ENCODE results near the gene TSPAN33.

Gene TSPAN33

DNA sequence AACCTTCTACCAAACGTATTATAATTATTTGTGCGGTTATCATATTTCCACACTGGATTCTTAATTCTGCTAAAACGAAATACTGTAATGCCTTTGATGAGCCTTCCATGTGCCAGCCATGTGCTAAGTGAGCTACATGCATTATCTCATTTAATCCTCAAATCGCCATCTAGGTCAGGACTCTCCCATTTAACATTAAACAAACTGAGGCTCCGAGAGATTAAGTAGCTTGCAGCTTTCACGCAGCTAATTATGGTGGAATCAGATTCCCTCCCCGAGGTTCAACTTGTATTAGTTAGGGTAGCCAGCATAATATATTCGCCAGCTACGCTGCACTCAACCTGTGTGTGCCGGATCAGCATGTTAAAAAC lies 798 bp upstream of the TSPAN33 start:
- TF ChIP-seq ZFX (IDR thresholded peaks at IDR 0.05): no peak
- TF ChIP-seq, protein P1, sequence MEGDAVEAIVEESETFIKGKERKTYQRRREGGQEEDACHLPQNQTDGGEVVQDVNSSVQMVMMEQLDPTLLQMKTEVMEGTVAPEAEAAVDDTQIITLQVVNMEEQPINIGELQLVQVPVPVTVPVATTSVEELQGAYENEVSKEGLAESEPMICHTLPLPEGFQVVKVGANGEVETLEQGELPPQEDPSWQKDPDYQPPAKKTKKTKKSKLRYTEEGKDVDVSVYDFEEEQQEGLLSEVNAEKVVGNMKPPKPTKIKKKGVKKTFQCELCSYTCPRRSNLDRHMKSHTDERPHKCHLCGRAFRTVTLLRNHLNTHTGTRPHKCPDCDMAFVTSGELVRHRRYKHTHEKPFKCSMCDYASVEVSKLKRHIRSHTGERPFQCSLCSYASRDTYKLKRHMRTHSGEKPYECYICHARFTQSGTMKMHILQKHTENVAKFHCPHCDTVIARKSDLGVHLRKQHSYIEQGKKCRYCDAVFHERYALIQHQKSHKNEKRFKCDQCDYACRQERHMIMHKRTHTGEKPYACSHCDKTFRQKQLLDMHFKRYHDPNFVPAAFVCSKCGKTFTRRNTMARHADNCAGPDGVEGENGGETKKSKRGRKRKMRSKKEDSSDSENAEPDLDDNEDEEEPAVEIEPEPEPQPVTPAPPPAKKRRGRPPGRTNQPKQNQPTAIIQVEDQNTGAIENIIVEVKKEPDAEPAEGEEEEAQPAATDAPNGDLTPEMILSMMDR (conservative IDR thresholded peaks at IDR 0.05): no peak
- peak overlapping the region; percentile 50; the same call in 1 of the 2 replicates for H3K27ac ChIP-seq

DNA sequence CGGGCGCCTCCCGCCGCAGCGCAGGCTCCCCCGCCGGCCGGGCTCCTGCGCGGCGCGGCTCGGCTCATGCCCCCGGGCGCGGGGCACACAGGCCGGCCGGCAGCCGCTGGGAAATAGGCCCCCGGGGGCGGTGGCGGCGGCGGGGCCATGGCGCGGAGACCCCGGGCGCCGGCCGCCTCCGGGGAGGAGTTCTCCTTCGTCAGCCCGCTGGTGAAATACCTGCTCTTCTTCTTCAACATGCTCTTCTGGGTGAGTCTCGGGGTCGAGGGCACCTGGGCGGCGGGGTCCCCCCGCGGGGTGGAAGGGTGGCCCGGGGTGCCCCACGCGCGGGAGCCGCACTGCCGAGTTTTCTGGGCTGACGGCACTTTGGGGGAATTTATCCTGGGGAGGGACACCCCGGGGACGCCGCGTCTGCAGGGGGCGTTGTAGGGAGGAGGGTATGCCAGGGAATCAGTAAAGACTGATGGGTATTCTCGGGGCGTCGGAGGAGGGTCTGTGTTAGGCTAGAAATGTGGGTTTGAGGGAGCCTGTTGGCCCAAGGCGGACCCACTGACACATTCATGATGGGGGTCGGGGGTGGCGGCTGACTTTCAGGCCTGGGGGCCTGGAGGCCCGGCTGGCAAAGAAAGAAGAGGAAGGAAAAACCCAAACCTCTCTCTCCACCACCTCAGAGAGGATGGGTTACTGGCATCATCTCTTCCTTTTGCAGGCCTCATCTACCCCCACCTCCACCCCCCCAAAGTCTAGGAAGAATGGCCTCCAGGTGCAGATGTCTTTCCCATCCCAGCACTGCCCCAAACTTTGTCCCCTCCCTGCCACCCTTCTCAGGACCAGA lies 544 bp downstream of the TSPAN33 start:
- peak overlapping the region; percentile 50 for H3K27ac ChIP-seq
- TF ChIP-seq, protein P1 (conservative IDR thresholded peaks at IDR 0.05): no peak; the same call in 1 of the 2 replicates
- TF ChIP-seq ZFX (IDR thresholded peaks at IDR 0.05): peak; percentile 83; the same call in 1 of the 2 replicates

DNA sequence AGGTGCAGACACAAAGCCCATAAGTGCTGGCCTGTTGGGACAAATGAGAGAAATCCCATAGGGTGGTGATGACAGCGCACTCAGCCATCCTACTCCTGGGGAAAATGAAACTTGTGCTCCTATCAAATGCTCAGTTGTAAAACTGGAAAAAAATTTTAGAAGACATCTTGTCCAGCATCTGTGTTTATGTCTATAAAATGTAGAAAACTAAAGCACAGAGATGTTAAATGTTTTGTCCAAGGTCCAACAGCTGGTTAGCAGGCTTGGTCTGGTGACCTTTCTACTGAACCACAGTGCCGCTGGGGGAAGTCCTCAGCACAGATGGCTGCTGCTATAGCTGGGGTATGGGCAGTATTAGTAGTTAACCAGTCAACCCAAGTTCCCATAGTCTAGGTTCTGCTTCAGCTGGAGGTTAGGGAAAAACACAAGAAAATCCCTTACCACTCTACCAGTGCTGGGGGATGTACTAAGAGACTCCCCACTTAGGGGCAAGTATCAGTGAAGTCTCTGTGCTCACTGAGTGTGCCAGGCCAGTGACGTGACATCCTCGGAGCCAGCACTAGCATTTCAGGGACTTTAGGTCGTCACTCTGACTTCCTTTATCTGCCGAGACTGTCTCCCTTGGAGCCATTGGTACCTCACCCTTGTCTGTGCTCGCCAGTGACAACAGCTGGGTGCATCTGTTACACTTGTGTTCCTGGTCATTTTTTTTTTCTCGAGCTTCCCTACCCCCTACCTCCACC lies 1.9 kb downstream of the TSPAN33 start:
- no peak overlapping the region for H3K27ac ChIP-seq
- TF ChIP-seq, protein P1 (conservative IDR thresholded peaks at IDR 0.05): no peak
- no peak for TF ChIP-seq ZFX (IDR thresholded peaks at IDR 0.05)

DNA sequence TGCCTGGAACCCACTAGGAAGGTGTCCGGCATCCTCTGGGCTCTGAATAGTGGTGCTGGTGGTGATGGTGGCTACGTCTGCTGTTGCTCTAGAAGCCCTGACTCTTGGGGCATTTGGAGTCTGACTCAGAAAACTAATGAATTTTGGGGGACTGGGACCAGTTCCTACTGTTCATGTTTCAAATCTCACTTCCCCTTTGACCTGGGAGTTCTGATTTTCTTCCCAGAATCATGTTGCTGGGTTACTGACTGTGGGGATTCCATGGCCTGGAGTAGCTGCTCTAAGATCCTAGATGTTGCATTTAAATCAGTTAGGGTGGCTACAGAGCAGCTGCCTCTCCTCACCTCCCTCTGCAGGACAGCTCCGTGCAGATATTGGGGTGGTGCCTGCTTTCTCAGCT lies 3.2 kb downstream of the TSPAN33 start:
- no peak overlapping the region for H3K27ac ChIP-seq
- no peak for TF ChIP-seq ZFX (IDR thresholded peaks at IDR 0.05)
- TF ChIP-seq, protein P1 (conservative IDR thresholded peaks at IDR 0.05): no peak

DNA sequence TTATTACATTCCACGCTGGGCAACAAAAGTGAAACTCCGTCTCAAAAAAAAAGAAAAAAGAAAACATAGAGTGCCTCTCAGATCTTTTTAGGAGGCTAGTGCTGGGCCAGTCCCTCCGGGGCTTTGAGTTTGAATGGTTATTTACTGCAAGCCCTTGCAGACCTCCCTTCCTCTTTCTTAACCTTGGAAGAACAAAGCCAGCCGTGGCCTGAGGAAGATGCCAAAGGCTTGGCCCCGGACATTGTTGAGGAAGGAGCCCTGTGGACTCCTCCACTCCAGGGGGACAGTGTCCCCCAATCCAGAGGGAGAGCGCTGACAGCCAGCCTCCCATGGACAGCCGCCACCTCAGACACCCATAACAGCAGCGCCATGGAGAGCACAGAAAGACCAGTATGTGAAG lies 5.0 kb downstream of the TSPAN33 start:
- TF ChIP-seq, protein P1 (conservative IDR thresholded peaks at IDR 0.05): no peak
- TF ChIP-seq ZFX (IDR thresholded peaks at IDR 0.05): no peak
- no peak overlapping the region for H3K27ac ChIP-seq

DNA sequence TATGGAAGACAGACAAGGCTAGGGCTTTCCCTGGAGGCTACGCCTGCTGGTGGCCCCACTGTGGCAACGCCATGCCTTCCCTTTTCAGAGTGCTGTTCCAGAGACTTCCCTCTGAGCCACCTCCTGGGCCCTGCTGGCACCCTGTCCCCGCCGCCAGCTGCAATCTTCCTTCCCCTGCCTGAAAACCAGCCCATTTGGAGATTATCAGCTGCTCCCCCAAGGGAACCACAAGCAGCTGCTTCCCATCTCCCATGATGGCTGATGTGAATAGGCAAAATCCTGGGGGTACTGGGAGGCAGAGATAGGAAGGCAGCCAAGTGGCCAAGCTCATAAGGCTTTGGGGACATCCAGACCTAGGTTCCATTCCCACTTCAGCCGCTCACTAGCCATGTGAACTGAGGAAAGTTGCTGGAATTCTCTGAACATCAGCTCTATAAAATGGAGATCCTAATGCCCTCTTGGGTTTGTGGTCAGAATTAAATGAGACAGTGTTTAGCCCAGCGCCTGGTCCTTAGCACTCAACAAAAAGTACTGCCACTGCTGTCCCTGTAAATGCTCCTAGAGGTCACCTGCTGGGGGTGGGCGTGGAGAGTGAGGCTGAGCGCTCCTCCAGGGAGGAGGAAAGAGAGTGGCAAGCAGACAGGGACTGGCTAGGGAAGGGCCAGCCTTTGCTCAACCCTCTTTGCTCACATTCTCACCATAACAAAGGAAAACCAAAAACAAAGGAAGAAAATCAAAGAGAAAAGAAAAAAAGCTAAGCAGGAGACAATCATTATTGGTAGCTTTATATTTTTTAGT lies 5.9 kb downstream of the TSPAN33 start:
- no peak for TF ChIP-seq ZFX (IDR thresholded peaks at IDR 0.05)
- TF ChIP-seq, protein P1 (conservative IDR thresholded peaks at IDR 0.05): no peak
- no peak overlapping the region for H3K27ac ChIP-seq

All from C4-2B (cell line).